SKM-1 (cell line): Measurements from ENCODE around the gene TPSB2.
"Not testable (repeated sequence)": the region's sequence is repeated elsewhere in the genome, so short reads cannot be mapped to it uniquely, and the experiment has no call there.

ENCODE experiments used
- DNase-seq: peaks from one replicate; lab custom pipeline; 2025; ENCODE audit not compliant: unreplicated experiment; lab: John Stamatoyannopoulos, UW

TPSB2 gene

GRCh38 chr16:1261131-1261892 lies 31.3 kb upstream of the TPSB2 start:
- no peak for DNase-seq

GRCh38 chr16:1260101-1260680 lies 30.2 kb upstream of the TPSB2 start:
- DNase-seq, result no peak

- DNase-seq, result no peak
Observed at GRCh38 chr16:1259760-1260068, 29.7 kb upstream of the TPSB2 start.

- no peak for DNase-seq
Observed at GRCh38 chr16:1258906-1259759, 29.1 kb upstream of the TPSB2 start.

- no peak for DNase-seq
Observed at GRCh38 chr16:1258225-1258600, 28.2 kb upstream of the TPSB2 start.

GRCh38 chr16:1257561-1258224 lies 27.7 kb upstream of the TPSB2 start:
- DNase-seq, result no peak

GRCh38 chr16:1256874-1257322 lies 26.9 kb upstream of the TPSB2 start:
- DNase-seq, result no peak

GRCh38 chr16:1256296-1256873 lies 26.4 kb upstream of the TPSB2 start:
- not testable (repeated sequence) for DNase-seq

- DNase-seq, result not testable (repeated sequence)
Observed at GRCh38 chr16:1255276-1256122, 25.5 kb upstream of the TPSB2 start, which contains the start of gene TPSD1. TPSD1 (plus strand) TSS chr16:1256069; CDS start chr16:1256281, 212 bp downstream.

- not testable (repeated sequence) for DNase-seq
Observed at GRCh38 chr16:1254821-1255220, 24.8 kb upstream of the TPSB2 start.

- DNase-seq, result not testable (repeated sequence)
Observed at GRCh38 chr16:1253701-1254364, 23.8 kb upstream of the TPSB2 start.

- DNase-seq, result not testable (repeated sequence)
Observed at GRCh38 chr16:1249031-1249755, 19.2 kb upstream of the TPSB2 start.

GRCh38 chr16:1247903-1248537 lies 18.0 kb upstream of the TPSB2 start:
- not testable (repeated sequence) for DNase-seq

GRCh38 chr16:1245452-1246020 lies 15.6 kb upstream of the TPSB2 start:
- no peak for DNase-seq

- DNase-seq, result no peak
Observed at GRCh38 chr16:1244881-1245280, 14.9 kb upstream of the TPSB2 start.

GRCh38 chr16:1243907-1244850 lies 14.2 kb upstream of the TPSB2 start:
- not testable (repeated sequence) for DNase-seq

GRCh38 chr16:1243363-1243762 lies 13.4 kb upstream of the TPSB2 start:
- DNase-seq, result not testable (repeated sequence)
